Immature natural killer cell (primary cell): ENCODE results near the gene UGT2B7. TPM values are rescaled to one million over a fixed set of nuclear protein-coding genes. Genes with fewer than 3 reads are reported as not detected.

Experiments
- DNase-seq, 3 donors: peaks; one replicate each; pipeline ENCODE4 v3.0.0; 2022; ENCODE audit warnings: mixed read lengths in 1 of 3
- H3K27ac Mint-ChIP-seq, 6 donors: one replicate each; pipeline ENCODE4 v1.8.0; 2020; ENCODE audit warnings: mixed read lengths in 6 of 6, mild to moderate bottlenecking in 5 of 6, inconsistent platforms in 4 of 6, moderate library complexity in 3 of 6
- H3K27me3 Mint-ChIP-seq, 3 donors: one replicate each; pipeline ENCODE4 v1.8.0; 2020 to 2021; ENCODE audit warnings: low read depth in 3 of 3, mild to moderate bottlenecking in 3 of 3, mixed read lengths in 3 of 3, moderate library complexity in 3 of 3, inconsistent platforms in 1 of 3
- H3K36me3 Mint-ChIP-seq, 3 donors: one replicate each; pipeline ENCODE4 v1.8.0; 2020; ENCODE audit warnings: mixed read lengths in 3 of 3, inconsistent platforms in 2 of 3, mild to moderate bottlenecking in 2 of 3
- H3K4me1 Mint-ChIP-seq, 2 donors: one replicate each; pipeline ENCODE4 v1.8.0; 2020; ENCODE audit warnings: inconsistent platforms in 2 of 2, mild to moderate bottlenecking in 2 of 2, mixed read lengths in 2 of 2, moderate library complexity in 1 of 2
- H3K4me3 Mint-ChIP-seq, 5 donors: one replicate each; pipeline ENCODE4 v1.8.0; 2020; ENCODE audit warnings: mild to moderate bottlenecking in 5 of 5, mixed read lengths in 5 of 5, inconsistent platforms in 3 of 5, moderate library complexity in 3 of 5
- H3K9me3 Mint-ChIP-seq, 6 donors: one replicate each; pipeline ENCODE4 v1.8.0; 2020; ENCODE audit warnings: mild to moderate bottlenecking in 6 of 6, mixed read lengths in 6 of 6, inconsistent platforms in 4 of 6, moderate library complexity in 3 of 6
- polyA plus RNA-seq, 3 donors: library from polyadenylated mRNA; unstranded; fragments of 300-500 nt; fragmentation: Illumina TruSeq; gene quantifications; one replicate each; pipeline ENCODE4 v1.2.3, GENCODE V29; 2021

UGT2B7 gene
- polyA plus RNA-seq, 3 donors from 2014 or later = not detected

GRCh38 chr4:69064391-69064790 is 31.9 kb upstream of the UGT2B7 start:
- H3K27ac Mint-ChIP-seq = no peak overlapping the region
- H3K36me3 Mint-ChIP-seq = no peaks in the 10 kb centered on the region
- H3K4me1 Mint-ChIP-seq = no peaks in the 10 kb centered on the region
- no peak for DNase-seq
- H3K27me3 Mint-ChIP-seq = no peaks in the 10 kb centered on the region
- H3K4me3 Mint-ChIP-seq = no peak overlapping the region
- H3K9me3 Mint-ChIP-seq = peaks cover 0 to 24% (median 6%) of the 10 kb centered on the region in 6 donors

DNA sequence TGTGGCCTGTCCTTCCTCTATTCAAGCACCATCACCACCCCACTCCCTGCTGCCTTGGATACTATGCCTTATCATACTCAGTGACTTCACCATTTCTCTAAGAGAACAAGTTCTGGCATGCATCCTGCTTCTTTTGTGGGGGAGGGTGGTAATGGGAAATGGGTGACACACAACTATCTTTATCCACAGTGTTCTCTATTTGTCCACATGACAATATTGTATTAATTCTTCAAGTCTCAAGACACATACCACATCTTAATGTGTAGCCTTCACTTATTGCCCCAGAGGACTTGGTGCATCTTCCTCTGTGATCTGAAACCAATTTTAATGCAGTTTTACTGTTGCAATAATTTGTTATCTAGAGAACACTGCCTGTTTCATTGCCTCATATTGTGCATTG is 29.3 kb upstream of the UGT2B7 start:
- H3K36me3 Mint-ChIP-seq = no peaks in the 10 kb centered on the region

GRCh38 chr4:69069085-69069484 is 27.2 kb upstream of the UGT2B7 start:
- Mint-ChIP-seq H3K4me3 (no peak overlapping the region), H3K4me1 (no peaks in the 10 kb centered on the region), H3K9me3 (peaks cover 0 to 6% (median 3%) of the 10 kb centered on the region in 6 donors), H3K27me3 (no peaks in the 10 kb centered on the region), H3K27ac (no peak overlapping the region), H3K36me3 (no peaks in the 10 kb centered on the region)
- no peak for DNase-seq

More for the DNA sequence above, 29.3 kb upstream of the UGT2B7 start:
- no peak overlapping the region for H3K4me3 Mint-ChIP-seq
- H3K4me1 Mint-ChIP-seq = no peaks in the 10 kb centered on the region
- no peak for DNase-seq
- peaks cover 0 to 11% (median 9%) of the 10 kb centered on the region in 6 donors for H3K9me3 Mint-ChIP-seq
- H3K27me3 Mint-ChIP-seq = no peaks in the 10 kb centered on the region
- H3K27ac Mint-ChIP-seq = no peak overlapping the region

- Mint-ChIP-seq H3K4me3 (no peak overlapping the region), H3K27me3 (no peaks in the 10 kb centered on the region), H3K36me3 (no peaks in the 10 kb centered on the region), H3K27ac (no peak overlapping the region), H3K9me3 (peaks cover 2 to 6% (median 4%) of the 10 kb centered on the region in 6 donors), H3K4me1 (no peaks in the 10 kb centered on the region)
- DNase-seq = no peak
These were observed 25.7 kb upstream of the UGT2B7 start for GRCh38 chr4:69070590-69070989.

GRCh38 chr4:69071286-69071685 is 25.0 kb upstream of the UGT2B7 start:
- no peak overlapping the region for H3K27ac Mint-ChIP-seq
- H3K4me3 Mint-ChIP-seq = no peak overlapping the region
- no peaks in the 10 kb centered on the region for H3K36me3 Mint-ChIP-seq
- H3K4me1 Mint-ChIP-seq = no peaks in the 10 kb centered on the region
- DNase-seq = no peak
- H3K27me3 Mint-ChIP-seq = no peaks in the 10 kb centered on the region
- H3K9me3 Mint-ChIP-seq = peaks cover 4 to 6% (median 5%) of the 10 kb centered on the region in 6 donors

DNA sequence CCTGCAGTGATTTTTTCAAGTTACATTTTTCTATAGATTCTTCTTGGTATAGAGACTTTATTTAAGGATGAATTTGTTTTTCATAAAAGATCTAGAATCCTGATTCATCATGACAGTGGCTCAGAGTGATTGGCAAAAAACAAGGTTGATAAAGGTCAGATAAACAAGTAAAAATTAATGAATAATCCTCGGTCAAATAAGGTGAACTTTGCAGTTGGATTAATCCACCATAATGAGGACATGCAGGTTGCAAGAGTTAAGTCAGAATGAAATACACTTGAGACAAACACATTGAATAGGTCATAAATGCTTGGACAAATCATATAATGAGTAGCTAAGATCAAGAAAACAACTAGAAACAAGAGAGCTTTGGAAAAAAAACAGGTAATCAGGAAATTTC is 22.9 kb upstream of the UGT2B7 start:
- H3K27ac Mint-ChIP-seq = no peak overlapping the region
- H3K4me3 Mint-ChIP-seq = no peak overlapping the region
- no peaks in the 10 kb centered on the region for H3K27me3 Mint-ChIP-seq
- no peak for DNase-seq
- H3K9me3 Mint-ChIP-seq = peaks cover 6 to 8% (median 7%) of the 10 kb centered on the region in 6 donors
- no peaks in the 10 kb centered on the region for H3K4me1 Mint-ChIP-seq
- H3K36me3 Mint-ChIP-seq = no peaks in the 10 kb centered on the region

DNA sequence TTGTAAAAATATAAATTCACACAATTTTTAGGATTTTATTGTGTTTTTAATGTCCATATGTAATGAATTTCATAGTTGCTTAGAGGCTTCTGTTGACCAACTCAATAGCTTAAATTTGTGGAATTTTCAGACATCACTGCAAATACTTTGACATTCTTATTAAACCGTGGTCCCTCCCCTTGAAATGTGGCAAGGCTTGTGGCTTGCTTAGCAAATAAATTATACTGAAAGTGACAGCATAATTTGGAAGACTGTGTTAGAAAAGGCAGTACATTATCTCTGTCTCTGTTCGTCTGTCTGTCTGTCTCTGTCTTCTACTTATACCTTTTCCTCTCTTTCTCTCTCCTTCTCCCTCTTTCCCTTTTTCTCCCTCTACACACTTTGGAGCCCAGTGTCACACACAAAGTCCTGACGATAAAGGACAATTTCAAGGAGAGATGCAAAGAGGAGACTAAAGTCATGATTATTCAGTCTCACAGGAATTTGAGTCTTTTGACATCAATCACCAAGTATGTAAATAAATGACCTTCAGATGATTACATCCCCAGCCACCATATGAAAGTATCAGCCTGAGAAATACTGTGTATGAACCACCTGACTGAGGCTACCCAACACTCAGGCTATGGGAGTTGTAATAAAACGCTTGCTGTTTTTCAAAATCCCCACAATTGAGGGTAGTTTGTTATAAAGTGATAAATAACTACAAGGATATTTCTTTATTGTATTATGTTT is 21.0 kb upstream of the UGT2B7 start:
- peaks cover 5 to 12% (median 10%) of the 10 kb centered on the region in 6 donors for H3K9me3 Mint-ChIP-seq
- DNase-seq = no peak
- no peak overlapping the region for H3K4me3 Mint-ChIP-seq
- no peak overlapping the region for H3K27ac Mint-ChIP-seq
- H3K4me1 Mint-ChIP-seq = no peaks in the 10 kb centered on the region
- no peaks in the 10 kb centered on the region for H3K27me3 Mint-ChIP-seq
- H3K36me3 Mint-ChIP-seq = no peaks in the 10 kb centered on the region

DNA sequence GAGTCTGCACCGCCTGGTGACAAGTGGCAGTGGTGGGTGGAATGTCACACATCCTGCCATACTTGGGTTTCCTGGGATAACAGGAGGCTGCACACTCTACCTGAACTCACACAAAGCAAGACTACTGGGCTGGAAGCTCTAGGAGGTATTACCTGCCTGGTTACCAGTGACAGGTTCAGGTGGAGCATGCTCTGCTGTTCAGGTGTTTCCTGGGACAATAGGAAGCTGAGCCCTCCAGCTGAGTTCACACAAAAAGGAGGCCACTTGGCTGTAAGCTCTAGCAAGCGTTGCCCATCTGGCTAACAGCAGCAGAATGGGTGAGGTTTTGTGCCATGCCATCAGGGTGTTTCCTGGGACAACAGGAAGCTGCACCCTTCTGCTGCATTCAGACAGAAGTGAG is 17.4 kb upstream of the UGT2B7 start:
- DNase-seq = no peak
- Mint-ChIP-seq H3K27me3 (peaks cover 0 to 1% (median 0%) of the 10 kb centered on the region in 3 donors), H3K9me3 (peaks cover 10 to 26% (median 12%) of the 10 kb centered on the region in 6 donors), H3K27ac (no peak overlapping the region), H3K4me3 (no peak overlapping the region), H3K4me1 (no peaks in the 10 kb centered on the region), H3K36me3 (no peaks in the 10 kb centered on the region)

- no peak for DNase-seq
- Mint-ChIP-seq H3K27me3 (peaks cover 0 to 2% (median 0%) of the 10 kb centered on the region in 3 donors), H3K36me3 (no peaks in the 10 kb centered on the region), H3K9me3 (peaks cover 2 to 28% (median 14%) of the 10 kb centered on the region in 6 donors), H3K4me3 (no peak overlapping the region), H3K27ac (no peak overlapping the region), H3K4me1 (no peaks in the 10 kb centered on the region)
These were observed 7.8 kb upstream of the UGT2B7 start for GRCh38 chr4:69088473-69088872.

- Mint-ChIP-seq H3K4me1 (no peaks in the 10 kb centered on the region), H3K27ac (no peak overlapping the region), H3K9me3 (peaks cover 2 to 28% (median 14%) of the 10 kb centered on the region in 6 donors), H3K4me3 (no peak overlapping the region), H3K36me3 (no peaks in the 10 kb centered on the region), H3K27me3 (peaks cover 0 to 2% (median 0%) of the 10 kb centered on the region in 3 donors)
- no peak for DNase-seq
These were observed 6.9 kb upstream of the UGT2B7 start for GRCh38 chr4:69089388-69089787.

- Mint-ChIP-seq H3K27me3 (no peaks in the 10 kb centered on the region), H3K4me3 (no peak overlapping the region), H3K36me3 (no peaks in the 10 kb centered on the region), H3K9me3 (peaks cover 7 to 38% (median 16%) of the 10 kb centered on the region in 6 donors), H3K27ac (no peak overlapping the region), H3K4me1 (no peaks in the 10 kb centered on the region)
- no peak for DNase-seq
These were observed 4.1 kb upstream of the UGT2B7 start for GRCh38 chr4:69092190-69092589.

DNA sequence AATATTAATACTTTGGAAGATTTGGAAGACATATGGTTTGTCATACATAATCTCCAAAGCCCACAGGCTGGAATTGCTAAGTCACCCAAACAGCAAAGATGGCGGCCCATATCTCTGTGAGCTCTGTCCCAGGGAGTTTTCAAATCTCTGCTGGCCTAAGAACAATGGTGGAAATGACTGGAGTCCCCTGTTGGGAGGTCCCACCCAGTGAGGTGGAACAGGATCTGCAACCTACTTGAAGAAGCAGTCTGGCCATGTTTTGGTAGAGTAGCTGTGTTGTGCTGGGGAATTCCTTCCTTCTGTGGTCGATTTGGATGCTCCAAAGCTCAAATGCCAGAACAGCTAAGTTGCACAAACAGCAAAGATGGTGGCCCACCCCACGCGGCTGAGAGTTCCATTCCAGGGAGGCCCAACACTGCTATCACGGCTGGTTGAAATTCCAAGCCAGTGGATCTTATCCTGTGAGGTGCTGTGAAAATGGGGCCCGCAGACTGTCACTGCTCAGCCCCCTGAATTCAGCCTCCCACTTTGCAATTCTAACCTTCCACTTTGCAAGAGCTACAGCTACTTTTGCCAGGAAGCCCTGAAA is 3.2 kb upstream of the UGT2B7 start:
- Mint-ChIP-seq H3K27ac (no peak overlapping the region), H3K9me3 (peaks cover 7 to 39% (median 15%) of the 10 kb centered on the region in 6 donors), H3K27me3 (no peaks in the 10 kb centered on the region), H3K4me3 (no peak overlapping the region), H3K4me1 (no peaks in the 10 kb centered on the region), H3K36me3 (no peaks in the 10 kb centered on the region)
- no peak for DNase-seq

- H3K9me3 Mint-ChIP-seq = peaks cover 8 to 38% (median 12%) of the 10 kb centered on the region in 6 donors
- H3K4me3 Mint-ChIP-seq = no peak overlapping the region
- H3K27me3 Mint-ChIP-seq = no peaks in the 10 kb centered on the region
- no peaks in the 10 kb centered on the region for H3K36me3 Mint-ChIP-seq
- H3K4me1 Mint-ChIP-seq = no peaks in the 10 kb centered on the region
- no peak overlapping the region for H3K27ac Mint-ChIP-seq
- DNase-seq = no peak
These were observed 2.6 kb upstream of the UGT2B7 start for GRCh38 chr4:69093681-69094080.

- Mint-ChIP-seq H3K36me3 (no peaks in the 10 kb centered on the region), H3K27ac (no peak overlapping the region), H3K9me3 (peaks cover 7 to 44% (median 9%) of the 10 kb centered on the region in 6 donors), H3K27me3 (no peaks in the 10 kb centered on the region), H3K4me3 (no peak overlapping the region), H3K4me1 (no peaks in the 10 kb centered on the region)
- no peak for DNase-seq
These were observed 958 bp upstream of the UGT2B7 start for GRCh38 chr4:69095301-69095731.
